ENCODE data around the gene BDKRB2. TPM values are rescaled to one million over a fixed set of nuclear protein-coding genes. Genes with fewer than 3 reads are reported as not detected.

The BDKRB2 gene
- total RNA-seq, 1 experiment from 2014 or later = 0.49 TPM

- intact Hi-C loops (cut with micrococcal nuclease) = no loop called here
- no peak overlapping the region for H3K4me2 ChIP-seq (ENCODE audit: low read length)
- DNase-seq (ENCODE audit: low read depth, low spot score) (no peak), ATAC-seq (no peak)
- H3K4me1 ChIP-seq (ENCODE audit: control insufficient read depth in 1 of 2, insufficient read depth in 2 of 2, low read length in 2 of 2) = no peaks in the 10 kb centered on the region; a peak in 1 of 4 replicates
- no peaks in the 10 kb centered on the region for H3K36me3 ChIP-seq (ENCODE audit: control insufficient read depth in 1 of 2, insufficient read depth in 2 of 2, low read length in 2 of 2)
- no peaks in the 10 kb centered on the region for H3K27me3 ChIP-seq (ENCODE audit: insufficient read depth, low read length)
- ChIA-PET CTCF (no interaction called here), POLR2A (interaction anchor here (0.7 kb wide), 1 partner anchor 9 kb away, joined by 3 read pairs; the partner anchor contains the start of gene BDKRB2), RAD21 (ENCODE audit: low non-redundant PET in 1 of 2, low total read pairs in 2 of 2, uncharacterized antibody in 2 of 2, unreplicated experiment in 2 of 2) (no interaction called here)
- no peaks in the 10 kb centered on the region for H3K79me2 ChIP-seq (ENCODE audit: insufficient read depth, low read length)
- no peaks in the 10 kb centered on the region for H4K20me1 ChIP-seq (ENCODE audit: insufficient read depth)
- BruUV-seq (replicated peaks) = no TSS peak
- no peak overlapping the region for H3K27ac ChIP-seq (ENCODE audit: low read depth, low read length)
- no peak overlapping the region for H2AFZ ChIP-seq (ENCODE audit: low read depth, low read length, poor library complexity, severe bottlenecking)
- TF ChIP-seq EZH2phosphoT487 (IDR thresholded peaks at IDR 0.05; ENCODE audit: borderline replicate concordance) = no peak
- no peak for TF ChIP-seq MAX (IDR thresholded peaks at IDR 0.05)
- no peak for TF ChIP-seq REST (IDR thresholded peaks at IDR 0.05; ENCODE audit: low read depth)
- TF ChIP-seq CBX3 (IDR thresholded peaks at IDR 0.05; ENCODE audit: low read depth) = no peak
- no peak for TF ChIP-seq SIN3A (IDR thresholded peaks at IDR 0.05; ENCODE audit: low read depth)
- no peak for TF ChIP-seq RAD21 (IDR thresholded peaks at IDR 0.05; ENCODE audit: low read depth)
- TF ChIP-seq CTCF (IDR thresholded peaks at IDR 0.05 in 2 of 3, conservative IDR thresholded peaks at IDR 0.05 in 1 of 3; ENCODE audit: borderline replicate concordance in 1 of 3, insufficient read depth in 1 of 3, low read depth in 2 of 3, low read length in 2 of 3) = no peak
- TF ChIP-seq YY1 (IDR thresholded peaks at IDR 0.05; ENCODE audit: extremely low read depth, insufficient replicate concordance, low read depth, low read length) = no peak
- no peak for TF ChIP-seq ZNF274 (IDR thresholded peaks at IDR 0.05; ENCODE audit: low read depth, low read length)
- no peak for TF ChIP-seq EGR1 (IDR thresholded peaks at IDR 0.05; ENCODE audit: low read depth)
- no peak for TF ChIP-seq ZBTB33 (IDR thresholded peaks at IDR 0.05; ENCODE audit: extremely low read depth, insufficient replicate concordance, low read length)
- no peak for TF ChIP-seq EZH2 (IDR thresholded peaks at IDR 0.05)
- no peak for TF ChIP-seq JUND (IDR thresholded peaks at IDR 0.05)
- TF ChIP-seq ATF3 (IDR thresholded peaks at IDR 0.05) = no peak
- no peak for TF ChIP-seq TCF7L2 (IDR thresholded peaks at IDR 0.05; ENCODE audit: borderline replicate concordance, extremely low read depth, insufficient read depth, insufficient read length)
- TF ChIP-seq SRF (IDR thresholded peaks at IDR 0.05; ENCODE audit: low read depth) = no peak
- no peak for TF ChIP-seq ZFX (IDR thresholded peaks at IDR 0.05)
- TF ChIP-seq SP1 (IDR thresholded peaks at IDR 0.05; ENCODE audit: low read depth) = no peak
- no peak overlapping the region for H3K4me3 ChIP-seq (replicated peaks in 1 of 2; ENCODE audit: low read depth in 1 of 2, low read length in 2 of 2)
- no peak overlapping the region for H3K9ac ChIP-seq (ENCODE audit: low read length)
- no peaks in the 10 kb centered on the region for H3K9me3 ChIP-seq (ENCODE audit: control insufficient read depth in 1 of 2, insufficient read depth in 1 of 2, low read depth in 1 of 2, low read length in 2 of 2)
- H3K9me2 ChIP-seq (ENCODE audit: insufficient read depth) = no peaks in the 10 kb centered on the region
Observed at GRCh38 chr14:96195441-96196081, 9.1 kb upstream of the BDKRB2 start.

Measured in HCT116 (cell line).